ENCODE results near the gene HEBP2. TPM values are rescaled to one million over a fixed set of nuclear protein-coding genes. Genes with fewer than 3 reads are reported as not detected.
"Not testable (repeated sequence)": the region's sequence is repeated elsewhere in the genome, so short reads cannot be mapped to it uniquely, and the experiment has no call there.

HEBP2 gene
- total RNA-seq: 38.6 TPM
- long read RNA-seq, full-length matches to known transcripts: 100 of 135 reads
- long read RNA-seq, partial matches to known transcripts: 5 of 135 reads
- long read RNA-seq, other reads (novel, unspliced or antisense): 30 of 135 reads

GRCh38 chr6:138403801-138404665 lies at the start of gene HEBP2:
HEBP2 (plus strand) TSS chr6:138404223; CDS start chr6:138404496, 273 bp downstream.
- Histone ChIP-seq H3K27ac (peak within 1 kb of the TSS; percentile 95), H3K4me3 (peak within 1 kb of the TSS; percentile 78), H3K36me3 (peaks cover 39% of the 10 kb centered on the region), H3K9me3 (no peaks in the 10 kb centered on the region), H3K4me1 (peaks cover 21% of the 10 kb centered on the region), H3K27me3 (ENCODE audit: low read depth) (no peaks in the 10 kb centered on the region)
- DNase-seq (peak; percentile 97), ATAC-seq (peak; percentile 96 to 97)
- intact Hi-C loops (cut with DNase I): no loop called here
- peak; percentile 59 for TF ChIP-seq CTCF (IDR thresholded peaks at IDR 0.05)

GRCh38 chr6:138357928-138358327 lies 46.1 kb upstream of the HEBP2 start:
- H3K4me3 ChIP-seq: no peak overlapping the region
- H3K4me1 ChIP-seq: no peaks in the 10 kb centered on the region
- H3K36me3 ChIP-seq: no peaks in the 10 kb centered on the region
- no peaks in the 10 kb centered on the region for H3K9me3 ChIP-seq
- no peaks in the 10 kb centered on the region for H3K27me3 ChIP-seq (ENCODE audit: low read depth)
- ATAC-seq: no peak
- intact Hi-C loops (cut with DNase I): no loop called here
- no peak for DNase-seq
- H3K27ac ChIP-seq: no peak overlapping the region
- no peak for TF ChIP-seq CTCF (IDR thresholded peaks at IDR 0.05)

- H3K27me3 ChIP-seq (ENCODE audit: low read depth); H3K4me1 ChIP-seq; intact Hi-C loops (cut with DNase I); H3K36me3 ChIP-seq; ATAC-seq; DNase-seq; H3K27ac ChIP-seq; H3K9me3 ChIP-seq; H3K4me3 ChIP-seq: not testable (repeated sequence)
Observed at GRCh38 chr6:138368684-138369083, 35.3 kb upstream of the HEBP2 start.

- H3K27ac ChIP-seq: no peak overlapping the region
- no peak for DNase-seq
- H3K9me3 ChIP-seq: no peaks in the 10 kb centered on the region
- H3K4me3 ChIP-seq: no peak overlapping the region
- no peak for ATAC-seq
- H3K27me3 ChIP-seq (ENCODE audit: low read depth): no peaks in the 10 kb centered on the region
- H3K36me3 ChIP-seq: no peaks in the 10 kb centered on the region
- no peak for TF ChIP-seq CTCF (IDR thresholded peaks at IDR 0.05)
- intact Hi-C loops (cut with DNase I): no loop called here
- H3K4me1 ChIP-seq: no peaks in the 10 kb centered on the region
Observed at GRCh38 chr6:138370631-138371451, 33.2 kb upstream of the HEBP2 start.

GRCh38 chr6:138371452-138371711 lies 32.6 kb upstream of the HEBP2 start:
- no peak for TF ChIP-seq CTCF (IDR thresholded peaks at IDR 0.05)
- no peak for ATAC-seq
- H3K9me3 ChIP-seq: no peaks in the 10 kb centered on the region
- no peaks in the 10 kb centered on the region for H3K27me3 ChIP-seq (ENCODE audit: low read depth)
- no peaks in the 10 kb centered on the region for H3K36me3 ChIP-seq
- no peak overlapping the region for H3K4me3 ChIP-seq
- no peaks in the 10 kb centered on the region for H3K4me1 ChIP-seq
- no peak for DNase-seq
- intact Hi-C loops (cut with DNase I): no loop called here
- no peak overlapping the region for H3K27ac ChIP-seq

- Histone ChIP-seq H3K4me1 (no peaks in the 10 kb centered on the region), H3K27me3 (ENCODE audit: low read depth) (no peaks in the 10 kb centered on the region), H3K27ac (no peak overlapping the region), H3K36me3 (no peaks in the 10 kb centered on the region), H3K4me3 (no peak overlapping the region), H3K9me3 (no peaks in the 10 kb centered on the region)
- DNase-seq: no peak
- intact Hi-C loops (cut with DNase I): no loop called here
- ATAC-seq: no peak
- TF ChIP-seq CTCF (IDR thresholded peaks at IDR 0.05): no peak
Observed at GRCh38 chr6:138371720-138372119, 32.3 kb upstream of the HEBP2 start.

All from lower lobe of right lung (tissue), 2 donors.